K562 (cell line): Measurements from ENCODE around the gene CYTH4. TPM values are rescaled to one million over a fixed set of nuclear protein-coding genes. Genes with fewer than 3 reads are reported as not detected.

Experiments used
- ATAC-seq: fragments of 200-7000 bp; cut with Tn5 transposase; 3 replicates; pipeline ENCODE4 v1.9.1; 2020; ENCODE audit warnings: moderate library complexity
- BruUV-seq: library from RNA; stranded (reverse); fragments of 400-500 nt; replicated peaks from 2 replicates; lab custom pipeline; 2021; lab: Mats Ljungman, UMichigan
- CTCF ChIA-PET: fragments of 300-600 bp; formaldehyde crosslinking; extraction: SDS; loops from one replicate; lab custom pipeline; 2021; ENCODE audit warnings: low intra/inter-chr PET ratio; lab: Yijun Ruan, JAX
- POLR2A ChIA-PET: fragments of 300-600, 350-650 bp; sonication (Branson Sonifier 250); formaldehyde crosslinking; extraction: SDS; loops from one replicate; lab custom pipeline; 2021; ENCODE audit warnings: antibody characterized with exemption, inconsistent platforms; lab: Yijun Ruan, JAX
- DNase-seq, 4 experiments: peaks; one replicate each; pipeline versions ENCODE4 v3.0.0 to v3.0.0-alpha.2; 2011 to 2018; ENCODE audit warnings: low spot score in 3 of 4, mixed read lengths in 3 of 4; ENCODE audit errors: extremely low read depth in 1 of 4
- FAIRE-seq: peaks from 2 replicates; lab custom pipeline; 2011; peaks lifted over from hg19 to GRCh38; lab: Jason Lieb, UNC
- H2AFZ ChIP-seq: 2 replicates; pipeline ENCODE4 v1.6.0; 2011; ENCODE audit warnings: low read depth, low read length, control low read depth, inconsistent platforms
- H3K27ac ChIP-seq: fragments of 200-600 bp; 3 replicates; pipeline ENCODE4 v1.8.0; 2011; ENCODE audit warnings: low read depth, mild to moderate bottlenecking, control low read depth, inconsistent platforms, low read length, moderate library complexity, mixed read lengths; ENCODE audit errors: extremely low read depth
- H3K27me3 ChIP-seq, 2 experiments: fragments of 300-600 bp in 1 of 2; 2 replicates in 1 of 2; 3 replicates in 1 of 2; pipeline versions ENCODE4 v1.6.0 to v1.8.0; 2011; ENCODE audit warnings: inconsistent platforms in 2 of 2, low read length in 2 of 2, mild to moderate bottlenecking in 1 of 2, mixed read lengths in 1 of 2, moderate library complexity in 1 of 2; ENCODE audit not compliant: control insufficient read depth in 2 of 2, insufficient read depth in 2 of 2
- H3K36me3 ChIP-seq: fragments of 300-600 bp; 3 replicates; pipeline ENCODE4 v1.8.0; 2011; ENCODE audit warnings: mild to moderate bottlenecking, low read length, inconsistent platforms; ENCODE audit not compliant: control insufficient read depth, insufficient read depth
- H3K4me1 ChIP-seq, 2 experiments: fragments of 200-600 bp in 1 of 2; replicated peaks in 1 of 2; 2 replicates in 1 of 2; 3 replicates in 1 of 2; pipeline versions ENCODE4 v1.5.1 to v1.8.0; 2011; ENCODE audit warnings: inconsistent platforms in 2 of 2, low read length in 2 of 2, mild to moderate bottlenecking in 1 of 2, mixed read lengths in 1 of 2, moderate library complexity in 1 of 2; ENCODE audit not compliant: control insufficient read depth in 2 of 2, insufficient read depth in 2 of 2
- H3K4me2 ChIP-seq: 2 replicates; pipeline ENCODE4 v1.6.1; 2011; ENCODE audit warnings: low read length, control low read depth, inconsistent platforms, mixed read lengths; ENCODE audit not compliant: insufficient read depth
- H3K4me3 ChIP-seq: fragments of 200-600 bp; sonication (generic), shearing (Covaris generic); 2 replicates; pipeline ENCODE4 v1.5.1; 2016; ENCODE audit warnings: control low read depth, inconsistent platforms
- H3K79me2 ChIP-seq: fragments of 200-600 bp; 3 replicates; pipeline ENCODE4 v1.8.0; 2011; ENCODE audit warnings: low read length, inconsistent platforms; ENCODE audit not compliant: control insufficient read depth, insufficient read depth
- H3K9ac ChIP-seq, 2 experiments: 2 replicates each; pipeline versions ENCODE4 v1.6.0 to v1.6.1; 2011; ENCODE audit warnings: low read depth in 2 of 2, low read length in 2 of 2, control low read depth in 1 of 2, inconsistent platforms in 1 of 2, mild to moderate bottlenecking in 1 of 2, mixed read lengths in 1 of 2; ENCODE audit not compliant: insufficient read depth in 1 of 2
- H3K9me1 ChIP-seq: one replicate; pipeline ENCODE4 v1.6.0; 2011; ENCODE audit warnings: inconsistent platforms, mild to moderate bottlenecking, low read length, moderate library complexity; ENCODE audit not compliant: control insufficient read depth, insufficient read depth
- H3K9me3 ChIP-seq: replicated peaks from 2 replicates; pipeline ENCODE4 v1.5.1; 2011; ENCODE audit warnings: low read depth, low read length, inconsistent platforms; ENCODE audit not compliant: control insufficient read depth, insufficient read depth
- H4K20me1 ChIP-seq: replicated peaks from 2 replicates; pipeline ENCODE4 v1.6.1; 2011; ENCODE audit warnings: low read length, inconsistent platforms, mixed read lengths; ENCODE audit not compliant: control insufficient read depth, insufficient read depth
- ARID1B ChIP-seq: fragments of 450-650 bp; IDR thresholded peaks from 2 replicates; pipeline ENCODE4 v1.6.1; 2016; ENCODE audit warnings: antibody characterized with exemption, mild to moderate bottlenecking, inconsistent platforms
- ARID2 ChIP-seq: fragments of 450-650 bp; IDR thresholded peaks from 2 replicates; pipeline ENCODE4 v1.6.1; 2017; ENCODE audit warnings: antibody characterized with exemption, mild to moderate bottlenecking
- BHLHE40 ChIP-seq: IDR thresholded peaks from 2 replicates; pipeline ENCODE4 v1.6.1; 2011; ENCODE audit warnings: low read length, improper control_type of control experiment
- HNRNPK ChIP-seq: fragments of 200-400 bp; formaldehyde crosslinking; IDR thresholded peaks from one replicate; pipeline ENCODE4 v1.6.1; 2018; ENCODE audit warnings: mild to moderate bottlenecking, low read depth, low read length; ENCODE audit not compliant: poor library complexity, severe bottlenecking
- LEF1 ChIP-seq: fragments of 450-650 bp; IDR thresholded peaks from 2 replicates; pipeline ENCODE4 v1.6.1; 2016; ENCODE audit warnings: mild to moderate bottlenecking
- NR4A1 ChIP-seq, 2 experiments: fragments of 250-450 bp in 1 of 2; fragments of 450-650 bp in 1 of 2; sonication (Bioruptor Pico) in 1 of 2; IDR thresholded peaks; 2 replicates each; pipeline versions ENCODE4 v1.4.0 to v1.6.1; 2016 to 2020; ENCODE audit warnings: mild to moderate bottlenecking in 2 of 2, missing compliant biosample characterization in 1 of 2, missing genetic modification characterization in 1 of 2, moderate library complexity in 1 of 2
- ZNF318 ChIP-seq, 2 experiments: fragments of 450-650 bp; IDR thresholded peaks; 2 replicates each; pipeline ENCODE4 v1.6.1; 2016; ENCODE audit warnings: mild to moderate bottlenecking in 2 of 2, borderline replicate concordance in 1 of 2, low read depth in 1 of 2, moderate library complexity in 1 of 2
- WGBS: fragments of 100-300 bp; shearing (Covaris generic); methylation state at CpG from one replicate; pipeline ENCODE4 v1.1.6; 2016; ENCODE audit warnings: low coverage, mixed read lengths; ENCODE audit not compliant: insufficient coverage; ENCODE audit errors: missing lambda C conversion rate; 5-methylcytosine and 5-hydroxymethylcytosine counted together
- in situ Hi-C: fragments of 300-500 bp; cut with MboI; formaldehyde crosslinking; loops from 4 replicates; pipeline ENCODE4 v1.15.0; 2018; ENCODE audit warnings: inconsistent platforms, mixed read lengths
- intact Hi-C: fragments of 100-400 bp; cut with micrococcal nuclease; formaldehyde crosslinking; loops from 2 replicates; pipeline ENCODE4 v1.14.2; 2022
- polyA plus RNA-seq, 8 experiments: library from polyadenylated mRNA; depleted of rRNA in 4 of 8; stranded (reverse) in 5 of 8; unstranded in 3 of 8; fragments of >200 nt; fragmentation: Nextera tagmentation in 2 of 8; fragmentation: Illumina TruSeq in 1 of 8; extraction: Ambion mirVana in 2 of 8; extraction: Trizol in 1 of 8; gene quantifications; 2 replicates each; pipeline versions ENCODE4 v1.2.1 to v1.2.3, GENCODE V29; 2011 to 2014; ENCODE audit warnings: inconsistent platforms in 1 of 8, missing spikeins in 1 of 8
- total RNA-seq, 7 experiments: library from RNA; depleted of rRNA in 6 of 7; stranded (reverse); fragments of >200 nt in 6 of 7; fragmentation: Illumina TruSeq in 2 of 7; extraction: Trizol in 2 of 7; gene quantifications; 2 replicates each; pipeline versions ENCODE4 v1.2.1 to v1.2.3, GENCODE V29; 2011 to 2021; ENCODE audit warnings: low replicate concordance in 1 of 7

Gene CYTH4
- total and polyA plus RNA-seq, 9 of the 15 experiments (the other 6 are each of a cell fraction or from before 2014, with no cell fraction given), result 0.03 to 2.0 (median 0.61) TPM; not detected in 1

- Histone ChIP-seq H3K4me3 (no peak overlapping the region), H3K9me3 (no peaks in the 10 kb centered on the region), H3K27ac (no peak overlapping the region), H4K20me1 (peaks cover 5% of the 10 kb centered on the region; the same call in 1 of the 2 replicates), H3K4me2 (no peak overlapping the region), H3K27me3 (peaks cover 4 to 25% of the 10 kb centered on the region in 2 experiments; a peak in 4 of 5 replicates), H3K9me1 (no peaks in the 10 kb centered on the region), H3K36me3 (no peaks in the 10 kb centered on the region), H3K79me2 (no peaks in the 10 kb centered on the region), H3K4me1 (no peaks in the 10 kb centered on the region; a peak in 1 of 5 replicates), H3K9ac (no peak overlapping the region), H2AFZ (no peak overlapping the region)
- ChIA-PET POLR2A (interaction anchor here (0.7 kb wide), 1 partner anchor 144 kb away, joined by 5 read pairs; no protein-coding TSS in a partner anchor), CTCF (interaction anchor here (1.2 kb wide), 1 partner anchor 139 kb away, joined by 6 read pairs; no protein-coding TSS in a partner anchor)
- BruUV-seq, result no TSS peak
- ATAC-seq (no peak), DNase-seq (no peak), FAIRE-seq (no peak)
- WGBS, result 7% methylated on average over 13 of the region's 18 CpGs
- intact Hi-C loops (no loop called here), in situ Hi-C loops (no loop called here)
- TF ChIP-seq ZNF318 (IDR thresholded peaks at IDR 0.05; ENCODE audit: borderline replicate concordance in 1 of 2, low read depth in 1 of 2), result no peak
- no peak for TF ChIP-seq ARID1B
- no peak for TF ChIP-seq HNRNPK
- no peak for TF ChIP-seq NR4A1 (CRISPR knock-in tag; IDR thresholded peaks at IDR 0.05)
- no peak for TF ChIP-seq NR4A1 (tag; IDR thresholded peaks at IDR 0.05)
- no peak for TF ChIP-seq BHLHE40
- no peak for TF ChIP-seq LEF1
- TF ChIP-seq ARID2, result no peak
Measured at GRCh38 chr22:37318364-37319109, 36.2 kb downstream of the CYTH4 start.
